Measurements from ENCODE around the gene SYT2.

Gene SYT2

DNA sequence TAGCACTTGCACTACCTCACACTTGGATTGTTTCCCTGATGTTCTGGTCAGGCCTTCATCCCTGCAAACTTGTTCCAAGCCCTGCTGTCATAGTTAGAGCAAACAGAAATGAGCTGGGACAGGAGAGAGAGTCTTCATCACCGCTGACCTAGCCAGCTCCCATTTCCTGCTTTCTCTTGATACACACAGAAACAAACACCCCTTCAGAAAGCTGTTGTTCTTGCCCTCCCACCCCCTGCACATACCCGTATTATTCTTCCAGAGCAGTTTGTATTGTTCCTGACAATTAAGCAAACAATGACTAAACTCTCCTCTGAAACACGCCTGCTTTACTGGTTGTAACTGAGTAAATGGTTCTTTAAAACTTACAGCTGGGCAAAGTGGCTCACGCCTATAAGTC, 2.9 kb upstream of the SYT2 start:
- Histone ChIP-seq H2BK12ac (ENCODE audit: low read length) (no peak overlapping the region), H3K36me3 (replicated peaks in 1 of 2; ENCODE audit: control insufficient read depth in 2 of 2, insufficient read depth in 2 of 2, low read length in 2 of 2) (no peaks in the 10 kb centered on the region), H3K18ac (ENCODE audit: low read length) (no peak overlapping the region), H2AFZ (ENCODE audit: low read length) (no peak overlapping the region), H3K14ac (ENCODE audit: low read length) (no peak overlapping the region), H3K23ac (ENCODE audit: low read depth, low read length, poor library complexity) (no peak overlapping the region), H3K27me3 (ENCODE audit: control insufficient read depth in 3 of 3, insufficient read depth in 3 of 3, low read depth in 1 of 3, low read length in 3 of 3) (peaks cover 9 to 64% (median 39%) of the 10 kb centered on the region in 3 experiments), H3K4me1 (ENCODE audit: control insufficient read depth in 2 of 2, insufficient read depth in 1 of 2, low read depth in 1 of 2, low read length in 2 of 2) (peaks cover 13 to 14% of the 10 kb centered on the region in 2 donors), H4K8ac (ENCODE audit: low read depth, low read length) (no peak overlapping the region), H3K79me1 (ENCODE audit: low read depth, low read length) (no peaks in the 10 kb centered on the region), H3K9ac (ENCODE audit: low read depth, low read length, poor library complexity) (no peak overlapping the region), H3K4me2 (ENCODE audit: insufficient read depth, low read length, poor library complexity, severe bottlenecking) (no peak overlapping the region), H2BK5ac (ENCODE audit: low read length) (no peak overlapping the region), H4K91ac (ENCODE audit: low read depth, low read length, poor library complexity) (no peak overlapping the region), H3K9me3 (replicated peaks in 1 of 2; ENCODE audit: control insufficient read depth in 2 of 2, insufficient read depth in 1 of 2, low read depth in 1 of 2, low read length in 2 of 2) (no peaks in the 10 kb centered on the region), H3K4me3 (ENCODE audit: low read length in 2 of 2) (no peak overlapping the region), H2BK120ac (ENCODE audit: low read depth, low read length) (no peak overlapping the region), H2BK15ac (ENCODE audit: low read length) (no peak overlapping the region), H3K27ac (replicated peaks; ENCODE audit: low read length) (no peak overlapping the region), H2AK5ac (ENCODE audit: low read depth, low read length) (no peak overlapping the region), H3K4ac (ENCODE audit: low read length) (no peak overlapping the region)
- DNase-seq (ENCODE audit: low spot score) = no peak
- no CpG with 5 or more reads among the region's 4 CpGs for WGBS, 2 donors (ENCODE audit: extremely low coverage in 2 of 2, insufficient read length in 2 of 2, insufficient replicate concordance in 1 of 2)

DNA sequence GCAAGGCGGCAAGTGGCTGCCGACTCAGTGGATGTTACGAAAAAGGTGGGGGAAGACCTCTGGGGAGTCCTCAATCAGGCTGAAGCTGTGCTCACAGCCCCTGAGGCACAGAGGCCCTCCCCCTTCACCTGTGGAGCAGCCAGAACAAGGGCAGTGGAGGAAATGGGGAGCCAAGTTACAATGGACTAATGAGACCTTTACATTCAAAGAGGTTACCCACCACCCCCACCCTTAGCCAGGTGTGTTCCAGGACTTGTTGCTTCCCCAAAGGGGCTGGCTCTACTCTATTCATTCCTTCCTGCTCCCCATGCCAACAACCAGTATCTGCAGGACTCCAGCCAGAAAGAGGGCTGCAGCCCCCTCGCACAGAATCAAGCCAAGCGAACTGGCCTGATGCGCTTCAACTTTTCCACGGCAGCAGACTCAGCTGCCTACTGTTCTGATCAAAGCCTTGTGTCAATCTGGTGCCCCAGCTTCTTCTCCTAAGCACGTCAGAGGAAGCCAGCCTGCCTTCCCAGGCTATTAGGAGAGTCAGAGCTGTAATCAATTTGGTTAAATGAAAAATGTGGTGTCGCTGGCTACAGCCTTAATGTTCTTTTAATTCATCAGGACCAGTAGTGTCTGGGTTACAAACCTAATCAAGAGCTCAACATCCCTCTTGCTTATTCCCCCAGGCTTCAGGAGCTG, 1.8 kb upstream of the SYT2 start:
- Histone ChIP-seq H2BK5ac (ENCODE audit: low read length) (no peak overlapping the region), H2BK120ac (ENCODE audit: low read depth, low read length) (no peak overlapping the region), H2BK15ac (ENCODE audit: low read length) (no peak overlapping the region), H3K9ac (ENCODE audit: low read depth, low read length, poor library complexity) (no peak overlapping the region), H3K27ac (replicated peaks; ENCODE audit: low read length) (no peak overlapping the region), H3K27me3 (ENCODE audit: control insufficient read depth in 3 of 3, insufficient read depth in 3 of 3, low read depth in 1 of 3, low read length in 3 of 3) (peaks cover 9 to 74% (median 41%) of the 10 kb centered on the region in 3 experiments), H3K4me3 (ENCODE audit: low read length in 2 of 2) (no peak overlapping the region), H2BK12ac (ENCODE audit: low read length) (no peak overlapping the region), H2AFZ (ENCODE audit: low read length) (no peak overlapping the region), H3K14ac (ENCODE audit: low read length) (no peak overlapping the region), H3K36me3 (replicated peaks in 1 of 2; ENCODE audit: control insufficient read depth in 2 of 2, insufficient read depth in 2 of 2, low read length in 2 of 2) (no peaks in the 10 kb centered on the region), H2AK5ac (ENCODE audit: low read depth, low read length) (no peak overlapping the region), H3K4me2 (ENCODE audit: insufficient read depth, low read length, poor library complexity, severe bottlenecking) (no peak overlapping the region), H3K23ac (ENCODE audit: low read depth, low read length, poor library complexity) (no peak overlapping the region), H4K8ac (ENCODE audit: low read depth, low read length) (no peak overlapping the region), H3K79me1 (ENCODE audit: low read depth, low read length) (no peaks in the 10 kb centered on the region), H3K18ac (ENCODE audit: low read length) (no peak overlapping the region), H3K4ac (ENCODE audit: low read length) (no peak overlapping the region), H3K4me1 (ENCODE audit: control insufficient read depth in 2 of 2, insufficient read depth in 1 of 2, low read depth in 1 of 2, low read length in 2 of 2) (peaks cover 13 to 14% of the 10 kb centered on the region in 2 donors), H3K9me3 (replicated peaks in 1 of 2; ENCODE audit: control insufficient read depth in 2 of 2, insufficient read depth in 1 of 2, low read depth in 1 of 2, low read length in 2 of 2) (no peaks in the 10 kb centered on the region), H4K91ac (ENCODE audit: low read depth, low read length, poor library complexity) (no peak overlapping the region)
- no CpG with 5 or more reads among the region's 9 CpGs for WGBS, 2 donors (ENCODE audit: extremely low coverage in 2 of 2, insufficient read length in 2 of 2, insufficient replicate concordance in 1 of 2)
- DNase-seq (ENCODE audit: low spot score) = no peak

GRCh38 chr1:202709276-202710041, 795 bp downstream of the SYT2 start:
- Histone ChIP-seq H3K4me3 (ENCODE audit: low read length in 2 of 2) (peak overlapping the region; percentile 38 to 73), H2BK12ac (ENCODE audit: low read length) (no peak overlapping the region), H3K4me2 (ENCODE audit: insufficient read depth, low read length, poor library complexity, severe bottlenecking) (peak overlapping the region; percentile 81)

More at GRCh38 chr1:202709276-202710041, 795 bp downstream of the SYT2 start:
- H3K27ac ChIP-seq (replicated peaks; ENCODE audit: low read length) = no peak overlapping the region
- no peak overlapping the region for H3K14ac ChIP-seq (ENCODE audit: low read length)
- peak overlapping the region; percentile 93 for H2AFZ ChIP-seq (ENCODE audit: low read length)
- no peak for DNase-seq (ENCODE audit: low spot score)
- H3K4me1 ChIP-seq (ENCODE audit: control insufficient read depth in 2 of 2, insufficient read depth in 1 of 2, low read depth in 1 of 2, low read length in 2 of 2) = peaks cover 13 to 14% of the 10 kb centered on the region in 2 donors
- peak overlapping the region; percentile 52 for H3K9ac ChIP-seq (ENCODE audit: low read depth, low read length, poor library complexity)
- no peak overlapping the region for H3K4ac ChIP-seq (ENCODE audit: low read length)
- H2AK5ac ChIP-seq (ENCODE audit: low read depth, low read length) = peak overlapping the region; percentile 73
- H4K91ac ChIP-seq (ENCODE audit: low read depth, low read length, poor library complexity) = no peak overlapping the region
- H2BK120ac ChIP-seq (ENCODE audit: low read depth, low read length) = no peak overlapping the region
- H3K18ac ChIP-seq (ENCODE audit: low read length) = peak overlapping the region; percentile 84
- no peaks in the 10 kb centered on the region for H3K79me1 ChIP-seq (ENCODE audit: low read depth, low read length)
- H3K23ac ChIP-seq (ENCODE audit: low read depth, low read length, poor library complexity) = peak overlapping the region; percentile 88
- H3K36me3 ChIP-seq (replicated peaks in 1 of 2; ENCODE audit: control insufficient read depth in 2 of 2, insufficient read depth in 2 of 2, low read length in 2 of 2) = no peaks in the 10 kb centered on the region
- WGBS, 2 donors (ENCODE audit: extremely low coverage in 2 of 2, insufficient read length in 2 of 2, insufficient replicate concordance in 1 of 2) = no CpG with 5 or more reads among the region's 34 CpGs
- H2BK15ac ChIP-seq (ENCODE audit: low read length) = no peak overlapping the region
- H4K8ac ChIP-seq (ENCODE audit: low read depth, low read length) = no peak overlapping the region
- H3K9me3 ChIP-seq (replicated peaks in 1 of 2; ENCODE audit: control insufficient read depth in 2 of 2, insufficient read depth in 1 of 2, low read depth in 1 of 2, low read length in 2 of 2) = no peaks in the 10 kb centered on the region
- peaks cover 9 to 88% (median 41%) of the 10 kb centered on the region in 3 experiments for H3K27me3 ChIP-seq (ENCODE audit: control insufficient read depth in 3 of 3, insufficient read depth in 3 of 3, low read depth in 1 of 3, low read length in 3 of 3)
- peak overlapping the region; percentile 45 for H2BK5ac ChIP-seq (ENCODE audit: low read length)
